WTC11 (cell line): ENCODE results near the gene MRPL33.

Experiments used
- CDX4 ChIP-seq: fragments of 250-450 bp; sonication (Bioruptor Pico); IDR thresholded peaks from 2 replicates; pipeline ENCODE4 v1.9.0; 2021; ENCODE audit warnings: moderate library complexity, mild to moderate bottlenecking, inconsistent platforms, borderline replicate concordance
- CTCF ChIP-seq: fragments of 200-600 bp; IDR thresholded peaks from 2 replicates; pipeline ENCODE4 v1.8.0; 2022; ENCODE audit warnings: antibody characterized with exemption
- E2F1 ChIP-seq: sonication (generic); formaldehyde crosslinking; IDR thresholded peaks from 2 replicates; pipeline ENCODE4 v1.8.0; 2022; ENCODE audit warnings: mild to moderate bottlenecking, missing genetic modification reagents
- ESRRA ChIP-seq: sonication (generic); formaldehyde crosslinking; IDR thresholded peaks from 2 replicates; pipeline ENCODE4 v1.8.1; 2022; ENCODE audit warnings: mild to moderate bottlenecking, missing genetic modification reagents, borderline replicate concordance
- FOXK1 ChIP-seq: sonication (generic); formaldehyde crosslinking; IDR thresholded peaks from 2 replicates; pipeline ENCODE4 v1.8.0; 2022; ENCODE audit warnings: mild to moderate bottlenecking, moderate library complexity, missing genetic modification reagents
- GABPB1 ChIP-seq: sonication (generic); formaldehyde crosslinking; IDR thresholded peaks from 2 replicates; pipeline ENCODE4 v1.8.1; 2023; ENCODE audit warnings: mild to moderate bottlenecking, missing genetic modification reagents
- IRF1 ChIP-seq: sonication (generic); formaldehyde crosslinking; IDR thresholded peaks from 2 replicates; pipeline ENCODE4 v1.8.0; 2023; ENCODE audit warnings: missing genetic modification reagents
- SMAD4 ChIP-seq: sonication (generic); formaldehyde crosslinking; IDR thresholded peaks from 2 replicates; pipeline ENCODE4 v1.8.0; 2022; ENCODE audit warnings: mild to moderate bottlenecking, missing genetic modification reagents
- USF1 ChIP-seq: sonication (generic); formaldehyde crosslinking; IDR thresholded peaks from 2 replicates; pipeline ENCODE4 v1.8.0; 2022; ENCODE audit warnings: mild to moderate bottlenecking, missing genetic modification reagents
- ZBTB43 ChIP-seq: sonication (generic); formaldehyde crosslinking; IDR thresholded peaks from 2 replicates; pipeline ENCODE4 v1.8.1; 2023; ENCODE audit warnings: mild to moderate bottlenecking, missing genetic modification reagents
- ZNF232 ChIP-seq: sonication (generic); formaldehyde crosslinking; IDR thresholded peaks from 2 replicates; pipeline ENCODE4 v1.8.0; 2022; ENCODE audit warnings: mild to moderate bottlenecking, missing genetic modification reagents
- TF ChIP-seq, protein P1 (sequence below): fragments of 250-450 bp; sonication (Bioruptor Pico); IDR thresholded peaks from 2 replicates; pipeline ENCODE4 v1.9.0; 2021; ENCODE audit warnings: mild to moderate bottlenecking
- TF ChIP-seq, protein P2 (sequence below): sonication (generic); formaldehyde crosslinking; conservative IDR thresholded peaks from 2 replicates; pipeline ENCODE4 v1.8.1; 2023; ENCODE audit warnings: mild to moderate bottlenecking, low read depth, missing genetic modification reagents, moderate library complexity
- TF ChIP-seq, protein P3 (sequence below): fragments of 250-450 bp; sonication (Bioruptor Pico); IDR thresholded peaks from 2 replicates; pipeline ENCODE4 v1.8.0; 2021; ENCODE audit warnings: mild to moderate bottlenecking

GRCh38 chr2:27721884-27722485, 49.5 kb upstream of the MRPL33 start:
- TF ChIP-seq ZNF232 (CRISPR knock-in tag) (no peak), CTCF (no peak), FOXK1 (CRISPR knock-in tag) (no peak), SMAD4 (no peak), ESRRA (CRISPR knock-in tag) (no peak), USF1 (no peak), CDX4 (CRISPR knock-in tag) (no peak), E2F1 (CRISPR knock-in tag) (no peak), ZBTB43 (CRISPR knock-in tag) (no peak), IRF1 (CRISPR knock-in tag) (no peak), GABPB1 (CRISPR knock-in tag) (no peak)
- TF ChIP-seq, protein P1, sequence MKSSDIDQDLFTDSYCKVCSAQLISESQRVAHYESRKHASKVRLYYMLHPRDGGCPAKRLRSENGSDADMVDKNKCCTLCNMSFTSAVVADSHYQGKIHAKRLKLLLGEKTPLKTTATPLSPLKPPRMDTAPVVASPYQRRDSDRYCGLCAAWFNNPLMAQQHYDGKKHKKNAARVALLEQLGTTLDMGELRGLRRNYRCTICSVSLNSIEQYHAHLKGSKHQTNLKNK = no peak
- TF ChIP-seq, protein P2, sequence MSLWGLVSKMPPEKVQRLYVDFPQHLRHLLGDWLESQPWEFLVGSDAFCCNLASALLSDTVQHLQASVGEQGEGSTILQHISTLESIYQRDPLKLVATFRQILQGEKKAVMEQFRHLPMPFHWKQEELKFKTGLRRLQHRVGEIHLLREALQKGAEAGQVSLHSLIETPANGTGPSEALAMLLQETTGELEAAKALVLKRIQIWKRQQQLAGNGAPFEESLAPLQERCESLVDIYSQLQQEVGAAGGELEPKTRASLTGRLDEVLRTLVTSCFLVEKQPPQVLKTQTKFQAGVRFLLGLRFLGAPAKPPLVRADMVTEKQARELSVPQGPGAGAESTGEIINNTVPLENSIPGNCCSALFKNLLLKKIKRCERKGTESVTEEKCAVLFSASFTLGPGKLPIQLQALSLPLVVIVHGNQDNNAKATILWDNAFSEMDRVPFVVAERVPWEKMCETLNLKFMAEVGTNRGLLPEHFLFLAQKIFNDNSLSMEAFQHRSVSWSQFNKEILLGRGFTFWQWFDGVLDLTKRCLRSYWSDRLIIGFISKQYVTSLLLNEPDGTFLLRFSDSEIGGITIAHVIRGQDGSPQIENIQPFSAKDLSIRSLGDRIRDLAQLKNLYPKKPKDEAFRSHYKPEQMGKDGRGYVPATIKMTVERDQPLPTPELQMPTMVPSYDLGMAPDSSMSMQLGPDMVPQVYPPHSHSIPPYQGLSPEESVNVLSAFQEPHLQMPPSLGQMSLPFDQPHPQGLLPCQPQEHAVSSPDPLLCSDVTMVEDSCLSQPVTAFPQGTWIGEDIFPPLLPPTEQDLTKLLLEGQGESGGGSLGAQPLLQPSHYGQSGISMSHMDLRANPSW (CRISPR knock-in tag) = no peak
- TF ChIP-seq, protein P3, sequence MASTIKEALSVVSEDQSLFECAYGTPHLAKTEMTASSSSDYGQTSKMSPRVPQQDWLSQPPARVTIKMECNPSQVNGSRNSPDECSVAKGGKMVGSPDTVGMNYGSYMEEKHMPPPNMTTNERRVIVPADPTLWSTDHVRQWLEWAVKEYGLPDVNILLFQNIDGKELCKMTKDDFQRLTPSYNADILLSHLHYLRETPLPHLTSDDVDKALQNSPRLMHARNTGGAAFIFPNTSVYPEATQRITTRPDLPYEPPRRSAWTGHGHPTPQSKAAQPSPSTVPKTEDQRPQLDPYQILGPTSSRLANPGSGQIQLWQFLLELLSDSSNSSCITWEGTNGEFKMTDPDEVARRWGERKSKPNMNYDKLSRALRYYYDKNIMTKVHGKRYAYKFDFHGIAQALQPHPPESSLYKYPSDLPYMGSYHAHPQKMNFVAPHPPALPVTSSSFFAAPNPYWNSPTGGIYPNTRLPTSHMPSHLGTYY = no peak
